NCI-H187 (cell line): ENCODE data around the gene RAB11FIP3.
"Not testable (repeated sequence)": the region's sequence is repeated elsewhere in the genome, so short reads cannot be mapped to it uniquely, and the experiment has no call there.

Experiments used
- DNase-seq, 2 experiments: peaks; one replicate each; lab custom pipeline; 2025; lab: John Stamatoyannopoulos, UW

Gene RAB11FIP3

DNA sequence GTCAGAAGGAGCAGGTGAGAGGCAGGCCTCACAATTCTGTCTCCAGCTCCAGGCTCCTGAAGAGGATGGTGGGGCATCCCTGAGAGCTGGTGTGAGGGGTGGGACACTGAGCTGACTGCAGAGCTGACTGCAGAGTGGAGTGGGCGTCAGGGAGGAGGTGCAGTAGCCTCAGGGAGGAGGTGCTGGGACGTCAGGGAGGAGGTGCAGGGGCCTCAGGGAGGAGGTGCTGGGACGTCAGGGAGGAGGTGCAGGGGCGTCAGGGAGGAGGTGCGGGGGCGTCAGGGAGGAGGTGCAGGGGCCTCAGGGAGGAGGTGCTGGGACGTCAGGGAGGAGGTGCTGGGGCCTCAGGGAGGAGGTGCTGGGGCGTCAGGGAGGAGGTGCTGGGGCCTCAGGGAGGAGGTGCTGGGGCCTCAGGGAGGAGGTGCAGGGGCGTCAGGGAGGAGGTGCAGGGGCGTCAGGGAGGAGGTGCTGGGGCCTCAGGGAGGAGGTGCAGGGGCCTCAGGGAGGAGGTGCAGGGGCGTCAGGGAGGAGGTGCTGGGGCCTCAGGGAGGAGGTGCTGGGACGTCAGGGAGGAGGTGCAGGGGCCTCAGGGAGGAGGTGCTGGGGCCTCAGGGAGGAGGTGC is 41.9 kb downstream of the RAB11FIP3 start:
- not testable (repeated sequence) for DNase-seq

DNA sequence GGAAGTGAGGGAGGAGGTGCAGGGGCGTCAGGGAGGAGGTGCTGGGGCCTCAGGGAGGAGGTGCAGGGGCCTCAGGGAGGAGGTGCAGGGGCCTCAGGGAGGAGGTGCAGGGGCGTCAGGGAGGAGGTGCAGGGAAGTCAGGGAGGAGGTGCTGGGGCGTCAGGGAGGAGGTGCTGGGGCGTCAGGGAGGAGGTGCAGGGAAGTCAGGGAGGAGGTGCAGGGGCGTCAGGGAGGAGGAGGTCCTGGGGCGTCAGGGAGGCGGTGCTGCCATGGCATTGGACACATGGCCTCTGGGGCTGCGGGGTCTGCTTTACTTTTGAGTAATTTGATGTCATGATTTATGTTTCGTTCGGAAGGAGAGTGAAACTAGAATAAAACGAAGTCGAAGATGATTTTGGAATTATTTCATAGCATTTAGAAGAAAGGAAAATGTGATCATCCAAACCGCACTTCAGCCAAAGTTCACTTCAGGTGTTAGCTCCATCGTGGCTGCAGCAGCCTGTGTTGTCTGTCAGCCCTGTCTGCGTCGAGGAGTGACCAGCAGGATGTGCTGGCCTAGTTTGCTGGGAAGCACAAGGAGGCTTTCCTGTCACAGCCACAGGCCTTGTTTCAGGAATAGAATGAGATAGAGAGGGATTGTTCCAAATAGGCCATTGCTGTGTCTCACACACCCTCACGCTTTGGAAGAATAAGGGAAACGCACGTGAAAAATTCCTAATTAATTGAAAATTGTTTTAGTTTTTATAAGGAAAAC is 42.8 kb downstream of the RAB11FIP3 start:
- no peak for DNase-seq

DNA sequence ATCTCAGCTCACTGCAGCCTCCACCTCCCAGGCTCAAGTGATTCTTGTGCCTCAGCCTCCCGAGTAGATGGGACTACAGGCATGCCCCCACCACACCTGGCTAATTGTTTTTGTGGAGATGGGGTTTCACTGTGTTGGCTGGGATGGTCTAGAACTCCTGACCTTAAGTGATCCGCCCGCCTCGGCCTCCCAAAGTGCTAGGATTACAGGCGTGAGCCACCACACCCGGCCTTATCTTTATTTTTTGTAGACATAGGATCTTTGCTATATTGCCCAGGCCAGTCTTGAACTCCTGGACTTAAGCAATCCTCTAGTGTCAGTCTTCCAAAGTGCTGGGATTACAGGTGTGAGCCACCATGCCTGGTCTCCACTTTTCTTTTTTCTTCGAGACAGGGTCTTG is 44.0 kb downstream of the RAB11FIP3 start:
- DNase-seq = not testable (repeated sequence)

DNA sequence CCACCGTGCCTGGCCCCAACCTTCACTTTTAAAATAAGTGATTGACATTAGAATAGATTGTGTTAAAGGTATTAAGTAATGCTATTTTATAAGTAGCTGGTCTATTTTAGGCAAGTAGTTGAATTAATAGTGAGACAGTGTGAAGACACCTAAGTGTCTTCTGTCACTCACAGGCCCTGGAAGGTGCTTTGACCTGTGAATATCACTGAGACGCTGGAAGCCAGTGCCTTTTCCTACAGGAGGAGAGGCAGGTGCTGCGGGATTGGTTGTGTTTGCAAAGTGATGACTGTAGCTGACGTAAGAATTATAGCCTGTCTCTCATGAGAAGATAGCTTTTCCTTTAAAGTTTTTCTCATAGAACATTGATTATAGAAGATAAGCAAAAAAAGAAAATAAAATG is 45.0 kb downstream of the RAB11FIP3 start:
- no peak for DNase-seq

DNA sequence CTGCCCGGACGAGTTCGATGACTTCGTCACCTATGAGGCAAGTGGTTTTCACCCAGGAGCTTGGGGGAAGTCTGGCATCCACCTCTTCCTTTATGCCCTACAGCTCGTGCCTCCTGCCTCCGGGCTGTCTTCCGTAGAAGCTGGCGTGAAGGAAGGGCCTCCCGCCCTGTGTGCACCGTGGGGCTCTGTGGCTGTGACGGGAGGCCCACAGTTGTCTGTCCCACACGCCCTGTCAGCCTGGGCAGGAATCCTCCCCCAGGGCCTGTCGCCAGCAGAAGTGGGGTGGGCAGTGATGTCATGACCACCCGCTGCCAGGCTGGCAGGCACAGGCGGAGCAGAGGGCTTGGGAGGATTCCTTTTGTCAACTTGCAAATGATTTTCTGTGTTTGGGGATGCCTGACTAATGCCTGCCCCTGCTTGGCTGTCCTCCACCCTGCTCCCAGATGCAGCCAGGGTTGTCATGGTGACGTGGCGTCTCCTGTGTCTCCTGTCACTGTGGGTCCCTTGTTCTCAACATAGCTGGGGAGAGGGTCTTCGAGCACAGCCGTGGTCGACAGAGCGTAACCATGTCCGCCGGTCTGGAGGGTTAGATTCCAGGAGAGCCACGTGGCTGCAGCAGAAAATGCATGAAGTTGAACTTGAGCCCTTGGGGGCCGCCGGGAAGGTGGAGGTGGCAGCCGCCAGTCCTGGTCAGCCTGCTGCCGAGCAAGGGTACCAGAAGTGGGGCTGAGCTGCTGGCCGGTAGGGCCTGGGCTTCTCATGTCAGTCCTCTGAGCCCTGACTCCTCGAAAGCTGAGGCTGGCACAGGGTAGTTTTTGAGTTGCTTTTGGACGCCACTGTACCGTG is 46.1 kb downstream of the RAB11FIP3 start:
- no peak for DNase-seq

DNA sequence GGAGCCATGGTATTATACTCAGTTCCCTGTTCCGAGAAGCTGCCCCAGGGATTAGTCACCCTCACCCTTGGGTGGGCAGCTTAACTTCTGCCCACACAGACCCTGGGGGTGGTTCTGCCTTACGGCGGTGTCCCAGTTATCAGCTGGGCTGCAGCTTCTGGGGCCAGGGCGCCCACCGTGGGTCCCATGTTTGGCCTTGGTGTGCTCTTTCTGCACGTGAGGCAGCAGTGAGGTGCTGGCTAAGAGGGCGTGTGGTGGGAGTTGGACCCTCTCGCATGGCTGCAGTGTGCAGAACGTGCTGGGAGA is 46.7 kb downstream of the RAB11FIP3 start:
- no peak for DNase-seq

DNA sequence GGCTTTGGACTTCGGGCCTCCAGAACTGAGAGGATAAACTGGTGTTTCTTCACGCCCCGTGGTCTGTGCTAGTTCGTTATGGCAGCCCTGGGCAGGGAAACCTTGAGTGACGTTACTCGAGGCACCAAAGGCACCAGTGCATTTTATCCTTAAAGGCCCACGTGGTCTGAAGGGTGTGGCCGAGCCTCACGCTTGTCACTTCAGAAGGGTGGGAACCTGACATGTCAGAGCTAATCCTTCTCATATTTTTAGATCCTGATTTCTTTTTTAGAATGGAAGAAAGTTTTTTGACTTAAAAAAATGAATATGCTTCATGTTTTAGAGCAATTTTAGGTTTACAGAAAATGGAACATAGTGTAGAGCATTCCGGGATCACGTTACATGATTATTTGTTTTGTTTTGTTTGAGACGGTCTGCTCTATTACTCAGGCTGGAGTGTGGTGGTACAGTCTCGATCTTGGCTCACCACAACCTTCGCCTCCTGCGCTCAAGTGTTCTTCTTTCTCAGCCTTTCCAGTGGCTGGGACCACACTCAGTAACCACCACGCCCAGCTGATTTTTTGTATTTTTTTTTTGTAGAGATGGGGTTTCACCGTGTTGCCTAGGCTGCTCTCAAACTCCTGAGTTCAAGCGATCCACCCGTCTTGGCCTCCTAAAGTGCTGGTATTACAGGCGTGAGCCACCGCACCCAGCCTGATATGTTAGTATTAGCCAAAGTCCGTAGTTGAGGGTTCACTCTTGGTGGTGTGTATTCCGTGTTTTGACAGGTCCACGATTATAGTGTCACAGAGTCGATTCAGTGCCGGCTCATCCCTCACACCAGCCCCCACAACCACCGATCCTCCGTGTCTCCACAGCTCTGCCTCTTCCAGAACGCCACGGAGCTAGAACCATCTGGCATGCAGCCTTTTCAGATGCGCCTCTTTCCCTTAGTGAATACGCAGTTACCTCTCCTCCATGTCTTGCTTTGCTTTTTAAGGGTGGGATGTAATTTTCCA is 47.9 kb downstream of the RAB11FIP3 start:
- DNase-seq = peak; percentile 28 to 55

DNA sequence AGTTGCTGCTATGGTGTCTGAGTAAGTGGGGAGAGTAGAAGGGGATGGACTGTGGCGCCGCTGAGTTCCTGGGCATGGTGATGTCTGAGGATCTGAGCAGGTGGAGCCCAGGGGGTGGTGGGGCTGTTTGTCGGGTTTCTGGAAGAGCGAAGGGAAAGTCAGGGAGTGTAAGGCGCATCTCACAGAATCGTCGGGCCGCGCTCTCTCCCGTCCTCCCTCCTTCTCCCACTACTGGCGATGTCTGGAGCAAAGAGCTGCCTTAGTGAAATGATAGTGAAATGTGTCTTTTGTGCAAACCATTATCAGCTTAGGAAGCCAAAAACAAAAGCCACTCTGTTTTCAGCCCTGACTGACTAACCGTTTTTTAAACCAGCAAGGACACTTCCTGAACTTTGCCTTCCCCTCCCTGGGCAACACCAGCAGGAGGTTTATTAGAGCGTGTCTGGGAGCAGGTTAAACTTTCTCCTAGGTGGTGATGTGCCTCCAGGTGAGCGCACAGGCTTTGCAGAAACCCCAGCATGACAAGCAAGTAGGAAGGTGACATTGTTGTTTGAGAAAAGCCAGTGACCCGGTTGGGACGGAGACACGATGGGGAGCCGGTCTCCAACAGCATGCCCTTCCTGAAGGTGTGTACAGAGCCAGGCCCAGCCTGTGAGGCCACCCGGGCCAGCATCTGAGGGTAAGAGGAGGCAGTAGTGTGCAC is 49.1 kb downstream of the RAB11FIP3 start:
- DNase-seq = no peak

DNA sequence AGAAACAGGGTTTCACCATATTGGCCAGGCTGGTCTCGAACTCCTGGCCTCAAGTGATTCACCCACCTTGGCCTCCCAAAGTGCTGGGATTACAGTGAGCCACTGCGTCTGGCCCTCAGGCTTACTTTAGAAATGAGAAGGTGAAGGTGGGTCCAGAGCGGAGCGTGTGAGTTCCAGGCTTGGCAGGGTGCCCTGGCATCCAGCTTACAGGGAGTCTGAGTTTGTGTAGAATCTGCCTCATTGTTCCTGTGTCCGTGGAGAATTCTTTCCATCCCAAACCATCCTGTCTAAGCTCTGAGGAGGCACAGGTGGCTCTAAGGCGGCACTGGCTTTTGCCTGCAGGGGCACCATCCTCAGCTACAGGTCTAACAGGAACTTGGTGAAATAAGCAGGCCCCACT is 50.6 kb downstream of the RAB11FIP3 start:
- DNase-seq = no peak

DNA sequence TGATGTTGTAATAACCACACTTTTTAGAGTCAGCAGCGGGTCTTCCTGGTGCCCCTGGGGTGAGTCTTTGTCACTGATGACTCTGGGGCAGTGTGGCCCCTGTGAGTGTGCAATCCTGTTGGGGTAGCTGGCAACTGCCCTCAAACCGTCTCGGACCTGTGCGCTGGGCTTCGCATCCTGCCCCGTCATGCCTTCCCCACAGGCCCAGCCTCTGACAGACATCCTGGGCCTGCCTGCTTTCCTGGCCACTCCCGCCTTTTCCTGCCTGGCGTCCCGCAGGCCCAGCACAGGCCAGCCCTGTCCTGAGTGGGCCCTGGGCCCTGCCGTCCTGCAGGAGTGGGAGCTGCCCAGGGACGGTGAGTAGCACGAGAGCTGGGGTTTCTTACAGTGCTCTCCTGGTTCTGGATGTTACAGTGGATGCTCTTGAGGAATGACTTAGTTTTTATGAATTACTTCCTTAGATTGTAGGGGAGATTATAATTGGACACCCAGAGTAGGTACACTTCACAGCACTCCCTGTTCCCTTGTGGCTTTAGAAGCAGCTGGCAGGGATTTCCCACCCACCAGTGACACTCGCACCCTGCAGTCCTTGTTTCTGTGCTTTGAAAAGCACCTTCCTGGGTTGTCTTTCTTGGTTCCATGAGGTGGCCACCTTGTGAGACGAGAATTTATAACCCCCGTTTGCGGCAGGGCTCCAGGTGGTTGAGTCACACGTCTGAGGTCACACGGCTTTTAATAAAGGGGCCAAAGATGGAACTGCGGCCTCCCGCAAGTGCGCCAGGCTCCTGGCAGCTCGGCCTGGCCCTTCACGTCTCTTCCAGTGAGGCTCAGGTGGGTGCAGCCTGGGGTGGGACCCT is 52.1 kb downstream of the RAB11FIP3 start:
- DNase-seq = no peak

DNA sequence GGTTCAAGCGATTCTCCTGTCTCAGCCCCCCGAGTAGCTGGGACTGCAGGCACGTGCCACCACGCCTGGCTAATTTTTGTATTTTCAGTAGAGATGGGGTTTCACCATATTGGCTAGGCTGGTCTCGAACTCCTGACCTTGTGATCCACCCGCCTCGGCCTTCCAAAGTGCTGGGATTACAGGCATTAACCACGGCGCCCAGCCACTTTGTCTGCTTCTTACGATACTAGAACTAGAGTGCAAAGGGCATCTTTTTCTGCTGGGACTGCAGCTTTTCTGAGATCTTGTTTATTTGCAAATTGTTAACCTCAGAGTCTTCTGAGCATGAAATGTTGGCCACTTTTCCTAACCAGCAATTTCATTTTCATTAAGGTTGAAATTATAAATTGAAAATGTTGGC is 52.8 kb downstream of the RAB11FIP3 start:
- DNase-seq = not testable (repeated sequence)

DNA sequence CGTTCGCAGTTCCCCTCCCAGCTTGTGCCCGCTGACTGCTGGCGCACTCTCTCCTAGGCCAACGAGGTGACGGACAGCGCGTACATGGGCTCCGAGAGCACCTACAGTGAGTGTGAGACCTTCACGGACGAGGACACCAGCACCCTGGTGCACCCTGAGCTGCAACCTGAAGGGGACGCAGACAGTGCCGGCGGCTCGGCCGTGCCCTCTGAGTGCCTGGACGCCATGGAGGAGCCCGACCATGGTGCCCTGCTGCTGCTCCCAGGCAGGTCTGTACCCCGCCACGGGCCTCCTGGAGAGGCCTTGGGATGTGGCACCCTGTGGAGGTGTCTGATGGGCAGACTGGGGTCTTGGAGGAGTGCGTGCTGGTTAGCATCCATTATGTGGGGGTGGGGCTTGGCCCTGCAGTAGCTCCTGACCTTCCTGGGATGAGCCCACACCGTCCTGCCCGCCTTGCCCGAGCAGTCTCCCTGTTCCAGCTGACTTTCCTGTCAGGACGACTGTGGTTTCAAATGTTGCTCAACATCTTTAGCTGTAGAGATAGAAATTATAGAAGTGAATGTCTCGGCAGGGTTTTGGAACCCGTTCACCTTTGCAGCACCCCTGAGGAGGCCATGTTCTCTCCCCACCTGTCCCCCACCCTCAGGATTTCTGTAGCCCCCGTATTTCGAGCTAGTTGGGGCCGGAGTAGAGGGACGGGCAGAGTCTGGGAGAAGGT is 57.2 kb downstream of the RAB11FIP3 start:
- DNase-seq = no peak

DNA sequence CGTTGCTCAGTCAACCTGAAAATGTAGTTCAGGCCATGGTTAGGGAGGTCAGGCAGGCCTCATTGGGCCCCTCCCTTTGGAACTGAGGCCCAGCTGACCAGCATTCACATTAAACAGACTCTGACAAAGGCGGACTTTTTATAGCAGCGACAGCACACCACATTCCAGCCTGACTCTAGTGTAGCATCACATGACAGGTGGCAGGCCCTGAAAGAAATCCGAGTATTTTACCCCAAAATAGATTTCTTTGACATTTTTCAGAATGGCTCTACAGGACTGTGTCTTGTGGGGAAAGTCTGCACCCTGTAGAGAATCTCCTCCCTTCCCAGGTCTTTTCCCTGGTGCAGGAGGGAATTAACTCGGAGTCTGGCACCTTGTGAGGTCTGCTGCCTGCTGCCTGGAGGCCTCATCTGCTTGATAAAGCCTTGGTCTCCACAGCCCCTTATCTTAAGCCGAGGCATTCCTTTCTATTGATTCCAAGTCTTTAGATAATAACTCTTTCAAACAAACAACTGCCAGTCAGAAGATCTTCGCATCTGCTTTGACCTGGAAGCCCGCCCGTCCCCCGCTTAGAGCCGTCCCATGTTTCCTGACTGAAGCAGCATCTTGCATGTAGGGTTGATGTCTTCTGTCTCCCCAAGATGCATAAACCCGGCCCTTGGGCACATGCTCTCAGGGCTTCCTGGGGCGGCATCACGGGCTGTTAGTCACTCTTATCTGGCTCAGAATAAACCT is 58.1 kb downstream of the RAB11FIP3 start:
- no peak for DNase-seq

DNA sequence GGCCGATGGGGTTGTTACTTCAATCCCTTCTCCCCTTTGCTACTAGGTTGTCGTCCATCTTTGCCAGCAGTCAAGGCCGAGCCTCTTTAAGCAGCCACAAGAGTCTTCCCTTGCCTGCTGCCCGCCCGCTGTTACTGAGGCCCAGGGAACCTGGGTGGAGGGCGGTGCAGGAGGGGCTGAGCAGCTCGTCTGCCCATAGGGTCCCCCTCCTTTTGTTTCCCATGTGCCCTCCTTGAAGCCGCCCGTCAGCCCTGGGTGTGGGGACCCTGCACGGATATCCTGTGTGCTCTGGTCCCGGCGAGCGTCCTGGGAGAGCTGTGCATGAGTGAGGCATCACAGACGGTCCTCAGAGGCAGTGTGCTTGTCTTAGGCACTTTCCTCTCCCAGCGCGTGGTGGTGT is 64.2 kb downstream of the RAB11FIP3 start:
- DNase-seq = no peak

DNA sequence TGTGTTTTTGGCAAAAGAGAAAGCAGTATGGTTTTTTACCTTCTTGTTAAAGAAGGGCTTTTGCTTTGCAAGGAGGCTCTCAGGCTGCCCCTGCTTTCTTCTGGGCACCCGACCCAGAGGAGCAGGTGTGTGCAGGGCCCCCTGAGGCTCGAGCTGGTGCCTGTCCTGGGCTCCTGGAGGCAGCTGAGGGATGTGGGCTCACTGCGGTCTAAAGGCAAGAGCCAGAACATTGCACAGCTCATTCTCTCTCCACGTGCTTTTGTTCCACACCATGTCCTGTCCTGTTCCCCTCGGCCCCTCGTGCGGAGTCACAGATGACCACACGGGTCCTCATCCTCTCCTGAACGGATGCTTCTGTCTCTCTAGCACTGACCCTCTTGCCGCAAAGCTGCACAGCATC is 65.3 kb downstream of the RAB11FIP3 start:
- DNase-seq = no peak

DNA sequence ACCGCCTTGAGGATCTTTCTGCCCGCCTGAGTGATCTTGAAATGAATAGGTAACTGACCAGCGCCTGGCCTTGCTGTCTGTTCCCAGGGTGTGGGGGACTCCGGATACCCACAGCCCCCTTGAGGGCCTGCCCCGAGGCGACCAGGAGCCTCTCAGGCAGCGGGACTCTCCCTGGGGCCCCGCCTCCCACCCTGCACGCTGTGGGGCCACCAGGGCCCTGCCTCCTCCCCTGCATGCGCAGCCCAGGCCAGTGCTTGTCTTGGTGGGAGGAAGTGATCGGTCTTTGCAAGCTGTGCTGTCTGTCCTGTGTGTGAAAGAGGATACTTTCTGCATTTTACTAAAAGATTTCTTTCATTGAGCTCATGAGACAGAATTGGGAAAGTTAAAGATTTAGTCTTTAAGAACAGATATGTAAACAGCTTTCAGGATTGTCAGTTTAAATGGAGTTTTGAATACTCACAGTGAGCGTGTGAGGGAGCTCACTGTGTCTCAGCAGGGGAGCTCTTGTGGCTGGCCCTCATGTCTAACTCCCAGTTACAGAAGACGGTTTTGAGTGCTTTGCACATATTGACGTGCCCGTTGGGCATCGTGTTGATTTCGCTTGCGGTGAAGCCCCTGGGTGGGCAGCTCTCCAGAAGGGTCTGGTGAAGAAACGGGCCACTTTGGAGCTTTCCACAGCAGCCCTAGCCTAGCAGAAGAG is 65.9 kb downstream of the RAB11FIP3 start:
- DNase-seq = peak; percentile 59 to 73

DNA sequence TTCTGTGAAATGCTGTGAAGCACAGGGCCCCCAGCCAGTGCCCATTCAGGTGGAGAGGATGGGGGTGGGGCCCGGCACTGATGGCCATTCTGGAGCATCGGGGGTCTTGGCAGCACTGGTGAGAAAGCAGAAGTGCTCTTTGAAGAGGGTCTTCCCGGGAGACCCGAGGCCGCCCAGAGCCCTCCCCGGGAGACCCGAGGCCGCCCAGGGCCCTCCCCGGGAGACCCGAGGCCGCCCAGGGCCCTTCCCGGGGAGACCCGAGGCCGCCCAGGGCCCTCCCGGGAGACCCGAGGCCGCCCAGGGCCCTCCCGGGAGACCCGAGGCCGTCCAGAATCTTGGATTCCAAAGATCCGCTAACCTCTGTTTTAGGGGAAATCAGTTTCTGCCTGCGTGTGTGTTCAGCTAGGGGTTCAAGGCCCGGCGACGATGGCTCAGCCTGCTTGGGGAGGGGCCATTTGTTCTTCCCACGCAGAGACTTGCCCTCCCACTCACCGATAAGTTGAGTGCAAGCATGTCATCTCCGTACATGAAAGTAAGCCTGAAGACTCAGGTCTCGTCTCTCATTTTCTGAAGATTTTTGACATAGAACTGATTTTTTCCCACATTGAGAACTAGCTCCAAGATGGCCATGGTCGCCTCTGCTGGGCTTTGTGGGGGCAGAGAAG is 66.9 kb downstream of the RAB11FIP3 start:
- no peak for DNase-seq

DNA sequence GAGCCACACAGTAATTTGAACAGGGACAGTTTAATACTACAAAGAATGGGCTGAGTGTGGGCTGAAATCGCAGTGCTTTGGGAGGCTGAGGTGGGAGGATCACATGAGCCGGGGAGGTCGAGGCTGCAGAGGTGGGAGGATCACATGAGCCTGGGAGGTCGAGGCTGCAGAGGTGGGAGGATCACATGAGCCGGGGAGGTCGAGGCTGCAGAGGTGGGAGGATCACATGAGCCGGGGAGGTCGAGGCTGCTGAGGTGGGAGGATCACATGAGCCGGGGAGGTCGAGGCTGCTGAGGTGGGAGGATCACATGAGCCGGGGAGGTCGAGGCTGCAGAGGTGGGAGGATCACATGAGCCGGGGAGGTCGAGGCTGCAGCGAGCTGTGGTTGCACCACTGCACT is 69.2 kb downstream of the RAB11FIP3 start:
- DNase-seq = not testable (repeated sequence)
